GOT3 (cell line): Measurements from ENCODE around the gene ASB7.

Experiments
- DNase-seq: peaks from one replicate; lab custom pipeline; 2025; ENCODE audit warnings: mixed read lengths; lab: John Stamatoyannopoulos, UW

ASB7 gene

GRCh38 chr15:100597862-100598261, 4.5 kb upstream of the ASB7 start:
- no peak for DNase-seq

- DNase-seq = no peak
These were observed 3.7 kb upstream of the ASB7 start for GRCh38 chr15:100598655-100599054.

- no peak for DNase-seq
These were observed 1.2 kb upstream of the ASB7 start for GRCh38 chr15:100601163-100601562.

DNA sequence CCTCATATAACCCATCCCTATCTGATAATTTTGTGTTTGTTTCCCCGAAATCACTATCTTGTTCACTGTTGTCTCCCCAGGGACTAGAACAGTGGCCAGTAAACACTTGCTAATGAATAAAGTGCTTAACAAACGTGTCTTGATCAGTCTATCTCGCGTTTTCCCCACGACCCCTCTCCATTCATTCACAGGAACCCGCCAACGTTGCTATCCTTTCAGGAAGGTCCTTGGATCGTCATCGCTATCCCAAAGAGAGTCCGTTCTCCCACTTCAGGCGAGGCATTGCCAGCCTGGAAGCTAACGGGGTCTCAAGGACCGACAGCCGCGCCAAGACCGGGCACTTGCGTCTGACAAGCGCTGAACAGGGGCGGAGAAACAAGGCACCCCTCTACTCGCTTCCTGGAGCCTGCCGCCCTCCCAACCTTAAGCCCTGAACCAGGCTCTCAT, 749 bp upstream of the ASB7 start:
- DNase-seq = no peak

- no peak for DNase-seq
These were observed 519 bp downstream of the ASB7 start for GRCh38 chr15:100602823-100603393.

- no peak for DNase-seq
These were observed 10.2 kb downstream of the ASB7 start for GRCh38 chr15:100612539-100612938.

DNA sequence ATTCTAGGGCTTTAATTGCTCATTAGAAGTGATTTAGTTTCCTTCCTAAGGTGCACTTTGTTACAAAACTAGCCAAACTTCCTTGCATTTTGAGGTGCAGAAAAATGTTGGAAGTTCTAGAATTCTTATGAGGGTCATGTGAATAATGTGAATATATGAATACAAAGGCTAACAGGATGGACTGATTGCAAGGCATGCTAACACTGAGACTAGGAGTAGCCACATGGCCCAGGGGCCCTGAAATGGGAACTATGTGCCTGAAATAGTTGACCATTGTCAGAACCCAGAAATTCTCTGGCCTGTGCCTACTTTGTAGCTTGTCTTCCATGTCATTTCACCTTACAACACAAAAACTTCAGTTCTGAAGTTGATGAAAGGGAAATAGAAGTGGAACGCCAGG, 10.8 kb downstream of the ASB7 start:
- no peak for DNase-seq

DNA sequence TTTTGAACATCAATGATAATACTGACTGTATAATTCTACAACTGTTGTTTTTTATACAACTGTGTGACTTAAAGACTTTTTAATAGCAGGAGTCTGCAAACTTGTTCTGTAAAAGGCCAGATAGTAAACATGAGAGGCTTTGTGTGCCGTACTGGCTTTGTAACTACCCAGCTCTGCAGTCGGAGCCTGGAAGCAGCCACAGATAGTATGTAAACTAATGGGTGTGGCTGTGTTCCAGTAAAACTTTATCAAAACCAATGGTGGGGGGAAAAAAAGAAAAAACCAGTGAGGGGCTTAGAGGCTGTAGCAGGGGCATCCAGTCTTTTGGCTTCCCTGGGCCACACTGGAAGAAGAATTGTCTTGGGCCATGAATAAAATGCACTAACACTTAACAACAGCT, 11.9 kb downstream of the ASB7 start:
- no peak for DNase-seq

DNA sequence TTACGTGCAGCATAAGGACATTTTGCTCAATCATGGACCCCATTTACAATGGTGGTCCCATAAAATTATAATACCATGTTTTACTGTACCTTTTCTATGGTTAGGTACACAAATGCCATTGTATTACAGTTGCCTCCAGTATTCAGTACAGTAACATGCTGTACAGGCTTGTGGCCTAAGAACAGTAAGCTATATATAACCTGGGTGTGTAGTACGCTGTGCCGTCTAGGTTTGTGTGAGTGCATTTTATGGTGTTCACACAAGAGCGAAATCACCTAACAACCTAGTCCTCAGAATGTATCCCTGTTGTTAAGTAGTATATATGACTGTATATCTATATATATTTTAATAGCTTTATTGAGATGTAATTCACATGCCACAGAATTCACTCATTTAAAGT, 12.5 kb downstream of the ASB7 start:
- no peak for DNase-seq

DNA sequence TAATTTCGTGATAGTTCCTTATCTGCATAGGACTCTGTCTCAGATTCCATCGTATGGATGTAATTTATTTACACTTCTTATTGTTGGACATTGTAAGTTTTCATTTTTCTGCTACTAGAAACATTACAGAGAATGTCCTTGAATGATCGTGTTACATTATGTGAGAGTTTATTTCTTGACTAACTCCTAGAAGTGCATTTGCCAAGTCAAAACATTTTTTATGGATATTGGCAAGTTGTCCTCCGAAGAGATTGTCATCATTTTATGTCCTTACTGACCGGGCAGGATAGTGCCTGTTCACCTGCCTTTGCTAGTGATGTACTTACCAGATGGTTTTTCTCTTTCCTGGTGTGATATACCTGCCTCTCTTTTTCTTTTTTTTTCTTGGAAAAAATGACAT, 13.4 kb downstream of the ASB7 start:
- DNase-seq = no peak

DNA sequence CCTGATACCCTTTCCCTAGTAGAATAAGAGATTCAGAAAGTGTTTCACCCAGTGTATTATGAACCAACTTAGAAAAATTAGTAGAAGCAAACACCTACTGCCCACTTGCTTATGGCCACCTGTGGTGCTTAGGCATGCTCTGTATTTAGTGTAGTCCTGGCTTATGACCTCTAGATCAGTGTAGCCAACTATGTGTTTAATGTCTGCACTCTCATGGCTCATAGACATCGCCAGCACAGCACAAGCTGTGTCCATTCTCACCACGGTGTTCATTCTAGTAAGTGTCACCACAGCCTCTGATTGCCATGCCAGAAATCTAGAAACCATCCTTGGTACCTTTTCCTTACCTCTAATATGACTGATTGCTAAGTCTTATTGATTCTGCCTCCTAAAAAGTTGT, 14.3 kb downstream of the ASB7 start:
- no peak for DNase-seq

DNA sequence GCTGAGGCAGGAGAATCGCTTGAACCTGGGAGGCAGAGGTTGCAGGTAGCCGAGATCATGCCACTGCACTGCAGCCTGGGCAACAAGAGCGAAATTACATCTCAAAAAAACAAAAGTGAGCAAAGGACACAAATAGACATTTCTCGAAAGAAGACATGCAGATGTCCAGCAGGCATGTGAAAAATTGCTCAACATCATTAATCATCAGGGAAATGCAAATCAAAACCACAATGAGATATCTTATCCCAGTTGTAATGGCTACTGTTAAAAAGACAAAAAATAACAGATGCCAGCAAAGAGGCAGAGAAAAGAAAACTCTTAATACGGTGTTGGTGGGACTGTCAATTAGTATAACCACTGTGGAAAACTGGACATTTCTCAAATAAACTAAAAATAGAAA, 20.9 kb downstream of the ASB7 start:
- no peak for DNase-seq

DNA sequence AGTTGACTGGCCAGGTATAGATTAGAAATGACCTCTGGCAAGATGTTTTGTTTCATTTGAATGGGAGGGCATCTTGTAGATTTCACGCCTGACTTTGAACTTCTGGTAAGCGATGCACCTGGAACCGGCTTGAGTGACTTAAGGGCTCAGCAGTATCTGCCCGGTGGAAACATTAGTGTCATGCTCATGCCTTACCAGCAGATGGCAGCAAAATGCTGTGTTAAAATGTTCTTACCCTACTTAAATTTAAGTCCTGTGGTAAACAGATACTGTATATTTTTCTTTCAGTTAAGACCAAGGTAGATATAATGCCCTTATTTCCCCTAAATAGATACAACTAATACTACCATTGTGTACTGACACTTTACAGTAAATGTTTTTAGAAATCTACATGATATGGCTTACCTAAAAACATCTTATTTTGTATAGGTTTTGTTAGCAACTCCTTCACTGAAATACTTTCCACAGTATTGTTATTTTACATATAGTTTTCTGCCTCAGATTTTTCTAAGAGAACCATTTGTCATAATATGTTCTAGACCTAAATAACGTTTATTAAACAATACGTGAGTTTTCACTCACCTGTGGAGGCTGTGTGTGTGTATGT, 25.5 kb downstream of the ASB7 start:
- DNase-seq = peak; percentile 10

DNA sequence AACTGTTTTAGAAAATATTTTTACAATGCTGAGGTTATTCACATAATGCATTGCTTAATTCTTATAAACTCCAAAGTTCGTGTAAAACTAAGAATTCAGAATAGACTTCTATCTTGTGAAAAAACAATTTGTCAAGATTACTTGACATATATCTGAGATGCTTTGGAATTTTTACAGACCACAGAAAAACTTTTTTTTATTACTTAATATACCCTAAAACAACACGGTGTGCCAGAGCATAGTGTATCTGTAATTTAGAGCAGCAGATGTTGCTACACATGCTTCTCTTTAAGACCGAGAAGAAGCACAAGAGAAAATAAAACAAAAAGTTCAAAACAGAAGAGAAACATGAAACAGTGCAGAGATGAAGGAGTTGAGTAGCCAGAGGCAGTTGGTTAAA, 26.4 kb downstream of the ASB7 start:
- no peak for DNase-seq

DNA sequence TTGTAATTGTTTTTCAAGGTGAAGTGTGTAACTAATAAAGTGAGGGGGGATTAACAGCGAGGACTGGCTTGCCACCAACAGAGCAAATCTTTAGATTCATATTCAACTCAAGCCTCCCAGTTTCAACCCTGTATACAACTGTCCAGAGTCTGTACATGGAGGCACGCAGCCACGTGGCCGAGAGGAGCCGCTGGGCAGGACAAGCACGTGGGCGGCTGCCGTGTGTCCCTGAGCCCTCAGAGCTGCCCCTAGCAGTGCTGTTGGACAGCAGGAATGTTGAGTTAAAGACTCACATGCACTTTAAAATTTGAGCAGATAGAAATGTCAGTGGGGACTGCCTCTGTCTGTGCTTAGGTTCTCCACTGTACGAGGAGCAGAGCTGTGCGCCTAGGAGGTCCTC, 29.4 kb downstream of the ASB7 start:
- no peak for DNase-seq

DNA sequence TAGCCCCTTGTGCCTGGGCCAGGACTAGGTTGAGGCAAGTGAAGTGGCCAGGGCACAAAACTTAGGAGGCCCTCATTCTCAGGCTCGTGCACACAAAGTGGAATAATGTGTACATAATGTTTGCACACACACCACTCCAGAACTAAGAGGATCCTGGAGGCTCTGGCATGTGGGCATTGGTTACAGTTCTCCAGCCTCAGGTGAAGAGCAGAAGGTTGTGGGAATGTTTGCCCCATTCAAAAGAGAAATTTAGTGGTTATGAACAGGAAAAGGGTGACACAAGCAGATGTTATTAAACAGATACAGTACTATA, 31.3 kb downstream of the ASB7 start:
- DNase-seq = no peak

DNA sequence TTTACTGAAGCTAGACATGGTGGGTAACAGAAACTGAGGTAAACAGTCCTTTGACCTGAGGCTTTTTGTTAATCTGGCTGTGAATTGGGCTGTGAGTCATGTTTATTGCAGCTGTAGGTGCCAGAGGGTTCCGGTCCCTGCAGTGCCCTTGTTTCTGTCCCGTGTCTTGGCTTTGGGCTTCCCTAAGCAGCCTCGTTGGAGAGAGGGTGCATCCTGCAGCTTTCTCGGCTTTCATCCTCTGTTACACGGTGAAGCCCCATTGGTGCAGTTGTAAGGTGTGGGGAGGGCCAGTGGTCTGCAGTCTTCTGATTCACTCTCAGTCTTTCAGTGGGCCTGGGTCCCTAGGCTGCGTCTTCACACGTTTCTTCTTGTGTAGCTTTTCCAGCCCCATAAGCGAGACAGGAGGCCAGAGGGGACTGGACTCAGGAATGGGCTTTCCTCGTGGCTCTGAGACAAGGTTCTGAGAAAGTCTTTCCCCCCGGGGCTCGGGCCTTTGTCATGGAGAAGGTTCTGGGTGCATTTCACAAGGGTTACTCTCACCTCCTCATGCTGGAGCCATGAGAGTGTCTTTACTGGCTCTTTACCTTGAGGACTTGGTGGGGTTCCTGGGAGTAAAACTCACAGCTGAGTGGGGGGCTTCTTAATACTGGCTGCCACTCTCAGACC, 33.1 kb downstream of the ASB7 start:
- no peak for DNase-seq

- no peak for DNase-seq
These were observed 35.9 kb downstream of the ASB7 start for GRCh38 chr15:100638177-100638730.

DNA sequence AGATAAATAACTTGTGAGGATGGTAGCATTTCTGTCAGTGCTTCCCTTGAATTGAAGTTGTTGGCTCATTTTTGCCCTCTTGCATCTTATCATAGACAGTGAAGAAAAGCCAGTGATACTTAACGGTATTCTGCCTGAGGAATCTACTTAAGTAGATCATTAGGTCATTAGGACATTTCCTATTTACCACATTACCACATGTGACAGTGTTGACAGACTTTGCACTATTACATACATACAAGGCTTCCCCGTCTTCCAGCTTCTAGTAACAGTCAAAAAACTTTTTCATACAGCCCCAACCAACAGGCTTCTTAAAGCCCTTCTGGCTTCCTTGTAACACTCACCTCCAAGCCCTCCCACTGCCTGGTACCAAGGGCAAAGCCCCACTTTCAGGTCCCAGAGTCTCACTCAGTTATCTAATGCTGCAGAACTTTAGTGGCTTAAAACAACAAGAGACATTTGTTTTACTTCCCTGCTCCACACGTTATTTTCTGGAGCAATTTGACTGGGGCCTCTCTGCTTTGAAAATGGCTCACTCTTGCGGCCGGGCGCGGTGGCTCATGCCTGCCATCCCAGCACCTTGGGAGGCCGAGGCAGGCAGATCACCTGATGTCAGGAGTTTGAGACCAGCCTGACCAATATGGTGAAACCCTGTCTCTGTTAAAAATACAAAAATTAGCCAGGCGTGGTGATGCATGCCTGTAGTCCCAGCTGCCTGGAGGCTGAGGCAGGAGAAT, 40.0 kb downstream of the ASB7 start:
- no peak for DNase-seq

DNA sequence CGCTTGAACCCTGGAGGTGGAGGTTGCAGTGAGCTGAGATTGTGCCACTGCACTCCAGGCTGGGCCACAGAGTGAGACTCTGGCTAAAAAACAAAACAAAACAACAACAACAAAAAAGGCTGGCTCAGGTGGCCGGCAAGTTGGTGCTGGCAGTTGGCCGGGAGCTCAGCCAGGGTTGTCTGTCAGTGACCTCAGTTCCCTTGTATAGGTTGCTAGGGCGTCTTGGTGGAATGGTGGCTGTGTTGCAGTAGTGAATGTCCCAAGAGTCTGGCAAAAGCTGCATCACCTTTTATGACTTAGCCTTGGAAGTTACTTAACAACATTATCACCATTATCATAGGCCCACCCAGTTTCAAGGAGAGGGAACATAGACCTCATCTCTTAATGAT, 40.6 kb downstream of the ASB7 start:
- no peak for DNase-seq

- DNase-seq = no peak
These were observed 43.3 kb downstream of the ASB7 start for GRCh38 chr15:100645671-100646070.

DNA sequence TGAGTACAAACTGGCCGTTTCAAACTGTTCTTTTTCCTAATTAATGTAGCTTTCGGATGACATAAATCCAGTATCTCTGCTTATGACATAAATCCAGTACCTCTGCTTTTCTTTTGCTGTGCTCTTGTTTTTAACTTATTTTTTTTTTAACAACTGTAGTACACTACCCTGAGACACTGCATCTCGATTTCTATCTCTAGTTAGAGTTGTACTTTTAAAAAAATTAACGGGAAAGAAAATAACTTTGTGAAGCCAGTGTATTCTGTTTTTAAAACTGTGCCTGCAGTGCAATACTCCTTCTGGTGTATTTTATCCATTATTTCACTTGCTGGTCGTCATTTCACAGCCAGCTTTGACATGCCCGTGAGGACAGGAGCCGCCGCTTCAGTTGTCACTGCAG, 46.6 kb downstream of the ASB7 start:
- no peak for DNase-seq

DNA sequence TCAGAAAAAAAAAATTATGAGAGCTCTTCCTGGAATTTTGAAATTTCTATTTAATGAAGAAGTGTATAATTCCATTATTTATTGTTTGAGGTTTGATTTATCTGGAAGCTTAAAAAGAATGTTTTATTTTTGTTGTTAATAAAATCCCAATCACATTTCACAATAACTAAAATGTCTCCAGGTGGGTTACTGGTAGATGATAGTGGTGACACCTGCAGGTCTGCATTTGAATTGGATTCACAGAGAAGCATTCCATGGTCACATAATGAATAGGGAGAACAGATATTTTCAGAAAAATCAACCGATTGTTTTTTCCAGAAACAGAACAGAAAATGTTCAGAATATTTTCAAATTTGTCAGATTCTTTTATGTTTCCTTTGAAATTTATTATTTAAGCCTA, 48.3 kb downstream of the ASB7 start:
- no peak for DNase-seq
